ENCODE measurements around the gene TMEM175. TPM values are rescaled to one million over a fixed set of nuclear protein-coding genes. Genes with fewer than 3 reads are reported as not detected.

The TMEM175 gene
- total RNA-seq, 1 experiment from 2014 or later, result 20.2 TPM

DNA sequence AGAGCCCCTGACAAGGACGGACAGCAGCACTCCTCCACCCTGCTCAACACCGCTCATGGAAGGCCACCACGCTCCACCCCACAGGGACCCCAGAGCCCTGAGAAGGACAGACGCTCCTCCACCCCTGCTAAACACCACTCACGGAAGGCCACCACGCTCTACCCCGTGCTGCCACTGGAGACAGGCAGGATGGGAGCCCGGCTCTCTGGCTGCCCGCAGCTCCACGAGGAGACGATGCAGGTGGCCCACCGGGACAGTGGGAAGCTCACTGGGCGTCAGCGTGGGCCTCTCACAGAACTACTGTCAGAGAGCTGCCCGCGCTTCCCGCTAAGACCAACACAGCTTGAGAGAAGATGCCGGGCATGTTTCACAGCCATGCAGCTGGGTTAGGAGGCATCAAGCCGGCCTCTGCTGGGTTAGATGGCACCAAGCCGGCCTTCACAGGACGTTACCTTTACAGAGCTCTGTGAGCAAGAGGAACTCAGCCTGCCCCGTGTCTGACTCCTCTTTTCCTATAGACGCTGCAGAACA, 21.0 kb upstream of the TMEM175 start:
- H3F3A ChIP-seq (ENCODE audit: insufficient read depth, low read depth), result peaks cover under 1% of the 10 kb centered on the region
- POLR2A ChIA-PET (ENCODE audit: unreplicated experiment), result no interaction called here
- no peak overlapping the region for H3K27ac ChIP-seq
- H2AFZ ChIP-seq, result no peak overlapping the region
- no peak overlapping the region for H3K4me3 ChIP-seq
- DNase-seq, result no peak
- intact Hi-C loops (cut with micrococcal nuclease; ENCODE audit: unreplicated experiment), result no loop called here
- H3K4me1 ChIP-seq (replicated peaks; ENCODE audit: insufficient read depth), result no peaks in the 10 kb centered on the region
- CTCF ChIA-PET, result no interaction called here
- TF ChIP-seq, protein P1, sequence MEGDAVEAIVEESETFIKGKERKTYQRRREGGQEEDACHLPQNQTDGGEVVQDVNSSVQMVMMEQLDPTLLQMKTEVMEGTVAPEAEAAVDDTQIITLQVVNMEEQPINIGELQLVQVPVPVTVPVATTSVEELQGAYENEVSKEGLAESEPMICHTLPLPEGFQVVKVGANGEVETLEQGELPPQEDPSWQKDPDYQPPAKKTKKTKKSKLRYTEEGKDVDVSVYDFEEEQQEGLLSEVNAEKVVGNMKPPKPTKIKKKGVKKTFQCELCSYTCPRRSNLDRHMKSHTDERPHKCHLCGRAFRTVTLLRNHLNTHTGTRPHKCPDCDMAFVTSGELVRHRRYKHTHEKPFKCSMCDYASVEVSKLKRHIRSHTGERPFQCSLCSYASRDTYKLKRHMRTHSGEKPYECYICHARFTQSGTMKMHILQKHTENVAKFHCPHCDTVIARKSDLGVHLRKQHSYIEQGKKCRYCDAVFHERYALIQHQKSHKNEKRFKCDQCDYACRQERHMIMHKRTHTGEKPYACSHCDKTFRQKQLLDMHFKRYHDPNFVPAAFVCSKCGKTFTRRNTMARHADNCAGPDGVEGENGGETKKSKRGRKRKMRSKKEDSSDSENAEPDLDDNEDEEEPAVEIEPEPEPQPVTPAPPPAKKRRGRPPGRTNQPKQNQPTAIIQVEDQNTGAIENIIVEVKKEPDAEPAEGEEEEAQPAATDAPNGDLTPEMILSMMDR (conservative IDR thresholded peaks at IDR 0.05), result no peak
- no peak for TF ChIP-seq EZH2 (IDR thresholded peaks at IDR 0.05; ENCODE audit: low read depth)
- H3K4me2 ChIP-seq, result no peak overlapping the region
- no peaks in the 10 kb centered on the region for H3K9me3 ChIP-seq (ENCODE audit: insufficient read depth, low read depth)
- H4K20me1 ChIP-seq (ENCODE audit: insufficient read depth), result peaks cover 27% of the 10 kb centered on the region
- no peaks in the 10 kb centered on the region for H3K9me2 ChIP-seq (ENCODE audit: insufficient read depth)
- no TSS peak for BruUV-seq (replicated peaks)
- H3K79me2 ChIP-seq (ENCODE audit: low read depth), result peaks cover 15% of the 10 kb centered on the region
- H3K27me3 ChIP-seq (ENCODE audit: insufficient read depth, low read depth), result no peaks in the 10 kb centered on the region
- 0 out of 2 replicates have a peak, but pooled peaks cover 4% of the 10 kb centered on the region for H3K36me3 ChIP-seq (ENCODE audit: low read depth)

DNA sequence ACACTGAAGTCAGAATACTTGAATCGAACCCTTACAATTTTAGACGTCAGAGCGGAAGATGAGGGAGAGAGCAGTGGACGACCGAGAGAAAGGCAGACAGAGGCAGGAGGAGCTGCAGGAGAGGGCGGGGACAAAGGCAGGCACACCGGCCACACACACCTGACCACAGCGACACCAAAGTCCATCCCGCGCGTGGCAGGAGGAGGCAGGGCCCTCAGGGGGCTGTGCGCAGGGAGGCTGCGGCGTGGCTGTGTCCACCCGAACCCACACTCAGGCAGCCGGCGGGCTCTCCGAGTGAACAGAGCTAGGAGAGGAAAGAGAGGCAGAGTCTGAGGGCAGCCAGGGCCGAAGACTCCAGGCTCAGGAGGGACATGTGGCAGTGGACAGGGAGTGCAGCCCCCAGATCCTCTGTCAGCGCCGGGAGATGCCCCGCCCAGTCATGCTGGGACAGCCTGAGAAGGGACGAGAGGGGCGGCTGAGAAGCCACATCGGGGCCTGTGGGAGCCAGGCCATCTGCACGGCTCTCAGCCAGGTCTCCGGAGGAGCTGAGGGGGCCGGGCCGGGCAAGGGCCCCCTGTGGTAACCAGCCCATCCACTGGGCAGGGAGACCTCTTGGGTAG, 20.3 kb upstream of the TMEM175 start:
- intact Hi-C loops (cut with micrococcal nuclease; ENCODE audit: unreplicated experiment), result no loop called here
- CTCF ChIA-PET, result no interaction called here
- no peak for TF ChIP-seq EZH2 (IDR thresholded peaks at IDR 0.05; ENCODE audit: low read depth)
- TF ChIP-seq, protein P1 (conservative IDR thresholded peaks at IDR 0.05), result no peak

DNA sequence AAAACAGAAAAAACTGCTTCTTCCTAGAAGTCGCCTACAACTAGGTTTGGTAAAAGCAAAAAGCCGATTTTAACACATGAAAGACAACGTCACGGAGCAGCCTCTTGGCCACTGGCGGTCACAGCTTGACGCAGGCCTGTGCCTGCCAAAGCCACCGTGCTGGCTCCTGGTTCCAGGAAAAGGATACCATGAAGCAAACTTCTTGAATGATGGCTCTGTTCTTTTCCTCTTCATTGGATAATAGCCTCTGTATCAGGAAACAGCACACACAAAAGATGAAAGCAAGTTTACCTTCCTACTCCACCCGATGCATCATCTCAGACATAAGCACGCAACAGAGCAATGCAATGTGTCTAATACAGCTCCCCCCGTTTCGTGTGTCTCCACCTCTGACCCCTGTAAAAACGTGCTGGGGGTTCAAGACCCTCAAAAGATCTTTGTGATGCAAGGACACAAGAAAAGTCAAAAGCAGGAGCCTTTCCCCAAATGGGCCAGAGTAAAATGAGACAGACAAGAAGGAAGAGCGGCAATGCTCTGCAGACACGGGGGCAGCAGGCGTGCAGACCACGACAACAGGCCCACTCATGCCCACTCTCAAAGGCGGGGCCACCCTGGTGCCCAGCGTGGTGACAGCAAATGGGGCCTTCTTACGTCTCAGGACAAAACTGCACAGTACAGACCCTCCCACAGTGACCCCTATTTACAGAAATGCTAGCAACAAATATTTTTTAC, 19.5 kb upstream of the TMEM175 start:
- Histone ChIP-seq H3K36me3 (ENCODE audit: low read depth) (0 out of 2 replicates have a peak, but pooled peaks cover 4% of the 10 kb centered on the region), H3K4me3 (no peak overlapping the region), H3K27ac (no peak overlapping the region), H3K79me2 (ENCODE audit: low read depth) (peaks cover 29% of the 10 kb centered on the region), H3F3A (ENCODE audit: insufficient read depth, low read depth) (no peaks in the 10 kb centered on the region), H4K20me1 (ENCODE audit: insufficient read depth) (peaks cover 39% of the 10 kb centered on the region), H3K9me2 (ENCODE audit: insufficient read depth) (no peaks in the 10 kb centered on the region), H3K27me3 (ENCODE audit: insufficient read depth, low read depth) (no peaks in the 10 kb centered on the region), H3K9me3 (ENCODE audit: insufficient read depth, low read depth) (no peaks in the 10 kb centered on the region), H2AFZ (no peak overlapping the region), H3K4me1 (replicated peaks; ENCODE audit: insufficient read depth) (no peaks in the 10 kb centered on the region), H3K4me2 (no peak overlapping the region)
- intact Hi-C loops (cut with micrococcal nuclease; ENCODE audit: unreplicated experiment), result no loop called here
- CTCF ChIA-PET, result no interaction called here
- POLR2A ChIA-PET (ENCODE audit: unreplicated experiment), result no interaction called here
- no TSS peak for BruUV-seq (replicated peaks)
- TF ChIP-seq, protein P1 (conservative IDR thresholded peaks at IDR 0.05), result no peak
- no peak for TF ChIP-seq EZH2 (IDR thresholded peaks at IDR 0.05; ENCODE audit: low read depth)
- no peak for DNase-seq

More for the DNA sequence above, 20.3 kb upstream of the TMEM175 start:
- Histone ChIP-seq H2AFZ (no peak overlapping the region), H3K27ac (no peak overlapping the region), H3K9me2 (ENCODE audit: insufficient read depth) (no peaks in the 10 kb centered on the region), H3K79me2 (ENCODE audit: low read depth) (peaks cover 21% of the 10 kb centered on the region), H3K4me3 (no peak overlapping the region), H3K27me3 (ENCODE audit: insufficient read depth, low read depth) (no peaks in the 10 kb centered on the region), H3K9me3 (ENCODE audit: insufficient read depth, low read depth) (no peaks in the 10 kb centered on the region), H3F3A (ENCODE audit: insufficient read depth, low read depth) (no peaks in the 10 kb centered on the region), H4K20me1 (ENCODE audit: insufficient read depth) (peaks cover 34% of the 10 kb centered on the region), H3K36me3 (ENCODE audit: low read depth) (0 out of 2 replicates have a peak, but pooled peaks cover 4% of the 10 kb centered on the region), H3K4me2 (no peak overlapping the region), H3K4me1 (replicated peaks; ENCODE audit: insufficient read depth) (no peaks in the 10 kb centered on the region)
- BruUV-seq (replicated peaks), result TSS peak; percentile 33
- DNase-seq, result no peak
- POLR2A ChIA-PET (ENCODE audit: unreplicated experiment), result no interaction called here
